ENCODE results near the gene MTFP1.

DNA sequence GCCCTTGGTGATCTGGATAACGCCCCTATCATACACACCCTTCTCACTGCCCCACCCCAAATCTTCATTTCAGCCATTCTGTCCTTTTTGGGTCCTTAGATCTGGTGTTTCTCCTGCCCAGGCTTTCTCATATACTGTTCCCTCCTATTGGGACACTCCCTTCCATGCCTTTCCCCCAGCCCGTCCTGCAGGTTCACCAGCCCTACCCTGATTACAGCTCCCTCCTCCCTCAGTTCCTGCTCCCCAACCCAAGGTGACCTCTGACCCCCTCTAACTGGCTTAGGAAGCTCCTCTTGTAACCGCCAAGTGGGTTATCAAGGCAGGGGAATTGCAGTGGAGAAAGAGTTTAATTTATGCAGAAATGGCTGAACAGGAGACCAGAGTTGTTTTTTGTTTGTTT lies 13.0 kb downstream of the MTFP1 start:
- no peak for TF ChIP-seq POLR2A (IDR thresholded peaks at IDR 0.05; ENCODE audit: low read depth, low read length)
- TF ChIP-seq TAF1 (IDR thresholded peaks at IDR 0.05; ENCODE audit: low read depth, low read length) = no peak
- no peak for TF ChIP-seq SPI1 (IDR thresholded peaks at IDR 0.05; ENCODE audit: low read depth, low read length)
